ENCODE results near the gene ZNF653.
A peak's percentile ranks its signal among the peaks of the same experiment; 100 is the strongest.
"Not testable (repeated sequence)": the region's sequence is repeated elsewhere in the genome, so short reads cannot be mapped to it uniquely, and the experiment has no call there.

Gene ZNF653

DNA sequence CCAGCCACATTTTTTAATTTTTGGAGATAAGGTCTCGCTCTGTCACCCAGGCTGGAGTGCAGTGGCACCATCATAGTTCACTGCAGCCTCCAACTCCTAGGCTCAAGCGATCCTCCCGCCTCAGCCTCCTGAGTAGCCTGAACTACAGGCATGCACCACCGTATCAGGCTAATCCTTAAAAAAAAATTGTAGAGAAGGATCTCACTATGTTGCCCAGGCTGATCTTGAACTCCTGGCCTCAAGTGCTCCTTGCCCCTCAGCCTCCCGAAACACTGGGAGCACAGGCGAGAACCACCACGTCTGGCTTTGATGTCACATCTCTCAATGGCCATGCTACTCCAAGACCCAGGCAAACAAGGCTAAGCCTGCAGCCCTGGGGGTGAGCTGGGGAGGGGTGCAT is 49.0 kb downstream of the ZNF653 start:
- no peak for DNase-seq (ENCODE audit: low spot score)

DNA sequence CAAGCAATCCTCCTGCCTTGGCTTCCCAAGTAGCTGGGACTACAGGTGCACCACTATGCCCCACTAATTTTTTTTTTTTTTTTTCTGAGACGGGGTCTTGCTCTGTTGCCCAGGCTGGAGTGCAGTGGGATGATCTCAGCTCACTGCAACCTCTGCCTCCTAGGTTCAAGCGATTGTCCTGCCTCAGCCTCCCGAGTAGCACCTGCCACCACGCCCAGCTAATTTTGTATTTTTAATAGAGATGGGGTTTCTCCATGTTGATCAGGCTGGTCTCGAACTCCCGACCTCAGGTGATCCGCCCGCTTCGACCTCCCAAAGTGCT is 50.4 kb downstream of the ZNF653 start:
- DNase-seq (ENCODE audit: low spot score): not testable (repeated sequence)

DNA sequence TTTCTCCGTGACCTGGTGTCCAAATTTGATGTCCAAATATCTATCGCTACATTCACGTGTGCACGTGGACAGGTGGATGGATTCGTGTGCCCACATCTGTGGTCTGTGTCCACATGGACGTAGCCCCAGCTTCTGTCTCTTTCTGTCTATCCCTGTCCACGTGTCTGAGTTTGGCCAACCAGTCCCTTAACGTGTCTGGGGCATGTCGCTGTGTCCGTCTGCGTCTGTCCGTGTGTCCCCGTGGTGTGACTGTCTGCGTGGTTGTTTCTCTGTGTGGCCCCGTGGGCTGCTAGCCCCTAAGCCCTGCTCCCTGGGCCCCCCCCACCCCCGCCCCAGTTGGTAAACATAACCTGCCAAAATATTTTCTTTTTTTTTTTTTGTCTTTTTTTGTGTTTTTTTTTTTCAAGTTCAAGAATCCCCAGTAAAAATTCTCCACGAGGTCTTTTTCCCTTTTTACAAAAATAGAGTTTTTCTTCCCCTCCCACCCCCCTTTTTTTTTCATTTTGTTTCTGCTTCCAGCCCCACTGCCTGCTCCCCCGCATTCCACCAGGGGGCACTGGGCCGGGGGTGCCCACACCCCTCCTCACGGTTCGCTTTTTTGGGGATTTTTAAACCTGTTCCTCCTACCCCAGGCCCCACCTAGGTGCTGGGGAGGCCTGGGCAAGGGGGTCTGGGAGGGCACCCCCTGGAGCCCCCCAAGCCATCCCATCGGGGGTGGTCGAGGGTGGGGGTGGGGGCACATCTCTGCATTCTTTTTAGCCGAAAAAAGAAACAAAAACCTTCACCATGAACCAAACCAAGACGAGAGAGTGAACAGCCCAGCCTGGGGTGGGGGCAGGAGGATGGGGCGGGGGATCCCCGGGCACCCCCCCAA is 51.9 kb downstream of the ZNF653 start:
- no peak for DNase-seq (ENCODE audit: low spot score)

DNA sequence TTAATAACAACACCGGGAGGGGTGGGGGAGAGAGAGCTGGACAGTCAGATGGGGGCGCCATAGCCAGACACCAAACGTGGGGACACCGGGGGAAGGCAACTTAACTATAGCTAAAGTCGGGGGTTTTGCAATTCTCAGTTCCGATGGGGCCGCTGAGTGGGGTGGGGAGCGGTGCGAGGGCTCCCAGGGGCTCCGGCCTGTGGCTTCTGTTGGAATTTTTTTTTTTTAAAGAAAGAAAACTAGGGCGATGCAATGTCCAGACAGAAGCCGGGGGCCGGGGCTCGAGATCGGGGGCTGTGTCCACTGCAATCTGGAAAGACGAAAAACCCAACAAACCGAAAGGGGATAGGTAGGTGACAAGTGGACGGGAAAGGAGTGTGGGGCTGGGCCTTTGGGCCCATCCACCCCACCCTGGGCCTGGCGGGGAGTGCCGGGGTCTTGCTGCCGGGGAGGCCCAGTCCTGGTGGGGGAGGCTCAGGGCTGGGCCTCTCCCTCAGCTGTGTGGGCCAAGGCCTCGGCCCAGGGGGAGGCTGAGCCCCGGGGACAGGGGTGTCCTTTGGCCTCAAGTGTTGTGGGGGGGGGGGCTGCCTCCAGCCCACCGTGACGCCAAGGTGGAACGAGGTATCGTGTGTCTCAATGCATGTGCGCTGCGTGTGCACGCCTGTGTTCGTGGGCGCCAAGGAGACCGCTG is 52.9 kb downstream of the ZNF653 start:
- no peak for DNase-seq (ENCODE audit: low spot score)

DNA sequence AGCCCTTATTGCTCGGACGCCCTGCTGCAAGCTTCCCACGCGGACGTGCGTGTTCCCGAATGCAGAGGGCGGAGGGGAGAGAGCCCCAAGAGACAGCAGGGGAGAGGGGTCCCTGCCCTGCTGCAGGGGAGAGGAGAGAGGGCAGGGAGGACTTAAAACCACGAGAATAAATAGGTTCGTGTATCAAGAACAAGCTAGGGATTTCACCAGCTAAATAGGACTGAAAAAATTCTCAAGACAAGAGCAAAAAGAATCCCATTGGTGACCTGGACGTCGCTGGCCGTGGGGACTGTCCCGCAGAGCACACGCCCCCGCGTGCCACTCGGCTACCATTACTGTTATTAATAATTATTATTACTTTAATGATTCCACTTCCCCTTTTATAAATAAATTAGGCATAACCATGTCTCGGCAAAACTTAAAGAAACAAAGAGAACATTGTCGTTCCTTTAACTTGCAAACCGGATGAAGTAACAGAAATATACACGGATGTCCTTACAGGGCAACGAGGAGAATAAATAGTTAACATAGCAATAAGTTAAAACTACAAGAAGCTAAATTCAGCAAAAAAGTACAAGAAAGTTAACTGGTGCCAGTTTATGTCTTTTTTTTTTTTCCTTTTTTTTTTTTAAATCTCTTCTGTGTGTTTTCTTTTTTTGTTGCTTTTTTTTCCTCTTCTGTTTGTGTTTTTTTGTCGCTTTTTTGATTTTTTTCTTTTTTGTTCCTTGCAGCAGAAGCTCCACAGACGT is 53.6 kb downstream of the ZNF653 start:
- DNase-seq (ENCODE audit: low spot score): no peak

DNA sequence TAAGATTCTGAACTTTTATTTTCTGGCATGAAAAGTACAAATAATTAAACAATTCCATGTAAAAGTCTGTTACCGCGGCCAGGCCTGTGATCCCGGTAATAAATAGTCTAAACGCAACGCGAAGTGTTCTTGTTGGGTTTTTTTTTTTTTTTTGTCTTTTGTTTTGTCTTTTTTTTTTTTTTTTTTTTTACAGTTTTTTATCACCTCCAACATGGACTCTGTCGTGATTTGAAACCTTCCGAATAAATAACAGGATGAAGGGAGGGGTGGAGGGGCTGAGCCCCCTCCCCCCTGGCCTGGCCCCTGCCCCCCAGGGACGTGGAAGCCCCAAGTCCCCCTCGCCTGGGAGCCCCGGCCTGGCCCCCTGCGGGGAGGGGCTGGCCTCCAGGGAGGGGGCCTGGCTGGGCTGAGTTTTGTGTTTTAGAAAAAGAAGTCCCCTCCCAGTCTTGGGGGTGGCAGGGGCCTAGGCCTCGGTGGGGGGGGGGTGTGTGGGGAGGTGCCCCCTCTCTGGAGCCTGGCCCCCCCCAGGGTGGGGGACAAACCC is 54.2 kb downstream of the ZNF653 start:
- no peak for DNase-seq (ENCODE audit: low spot score)

DNA sequence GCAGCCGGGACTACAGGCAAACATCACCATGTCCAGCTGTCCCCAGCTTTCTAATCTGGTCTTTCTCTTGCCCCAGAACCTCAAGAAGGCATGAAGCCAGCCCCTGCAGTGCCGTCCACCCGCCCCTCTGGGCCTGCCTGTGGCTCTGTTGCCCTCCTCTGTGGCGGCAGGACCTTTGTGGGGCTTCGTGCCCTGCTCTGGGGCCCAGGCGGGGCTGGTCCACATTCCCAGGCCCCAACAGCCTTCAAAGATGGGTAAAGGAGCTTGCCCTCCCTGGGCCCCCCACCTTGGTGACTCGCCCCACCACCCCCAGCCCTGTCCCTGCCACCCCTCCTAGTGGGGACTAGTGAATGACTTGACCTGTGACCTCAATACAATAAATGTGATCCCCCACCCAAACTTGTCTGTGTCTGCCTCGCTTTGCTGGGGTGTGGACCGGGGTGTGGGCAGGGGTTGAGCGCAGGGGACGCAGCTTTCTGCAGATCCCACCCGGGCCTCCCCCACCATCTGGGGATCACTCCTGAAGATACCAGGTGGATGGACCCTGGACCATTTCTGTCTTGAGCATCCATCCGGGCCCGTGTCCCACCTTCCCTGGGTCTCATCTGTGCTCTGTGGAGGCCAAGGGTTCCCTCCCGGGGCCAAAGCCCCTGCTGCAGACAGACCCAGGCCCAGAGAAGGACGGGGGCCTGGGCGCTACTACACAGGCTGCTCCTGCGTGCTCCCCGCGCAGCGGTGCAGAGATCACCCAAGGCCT is 54.9 kb downstream of the ZNF653 start:
- DNase-seq (ENCODE audit: low spot score): no peak

DNA sequence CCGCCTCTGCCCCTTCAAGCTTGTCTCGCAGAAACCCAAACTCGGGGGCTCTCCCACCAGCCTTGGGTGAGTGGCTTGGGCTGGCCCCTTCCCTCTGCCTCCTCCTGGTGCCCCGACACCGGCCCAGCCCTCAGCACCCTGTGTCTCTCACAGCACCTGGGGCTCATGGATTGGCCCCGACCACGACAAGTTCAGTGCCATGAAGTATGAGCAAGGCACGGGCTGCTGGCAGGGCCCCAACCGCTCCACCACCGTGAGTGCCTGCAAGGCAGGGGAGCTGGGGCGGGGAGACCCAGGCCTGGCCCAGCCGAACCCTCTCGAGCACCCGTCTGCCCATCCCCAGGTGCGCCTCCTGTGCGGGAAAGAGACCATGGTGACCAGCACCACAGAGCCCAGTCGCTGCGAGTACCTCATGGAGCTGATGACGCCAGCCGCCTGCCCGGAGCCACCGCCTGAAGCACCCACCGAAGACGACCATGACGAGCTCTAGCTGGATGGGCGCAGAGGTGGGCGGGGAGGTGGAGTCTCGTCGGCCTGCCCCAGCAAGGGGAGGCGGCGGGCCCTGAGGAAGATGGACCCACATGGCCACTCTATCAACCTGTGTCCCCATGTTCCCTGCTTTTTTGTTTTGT is 56.6 kb downstream of the ZNF653 start:
- no peak for DNase-seq (ENCODE audit: low spot score)

DNA sequence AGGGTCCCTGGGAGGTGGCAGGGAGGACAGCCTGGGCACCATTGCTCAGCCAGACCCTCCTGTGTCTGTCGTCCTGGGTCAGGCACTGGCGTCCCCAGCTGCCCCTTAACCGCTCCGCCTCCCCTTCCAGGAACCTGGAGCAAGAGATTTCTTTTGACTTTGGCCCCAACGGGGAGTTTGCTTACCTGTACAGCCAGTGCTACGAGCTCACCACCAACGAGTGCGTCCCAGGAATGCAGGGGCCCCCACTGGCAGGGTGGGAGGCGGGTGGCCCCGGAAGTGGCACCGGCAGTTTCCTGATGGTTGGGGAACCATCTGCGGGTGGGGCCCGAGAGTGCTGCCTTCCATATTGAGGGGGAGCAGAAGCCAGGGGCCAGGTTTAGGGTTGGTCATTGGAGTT is 57.2 kb downstream of the ZNF653 start:
- no peak for DNase-seq (ENCODE audit: low spot score)

DNA sequence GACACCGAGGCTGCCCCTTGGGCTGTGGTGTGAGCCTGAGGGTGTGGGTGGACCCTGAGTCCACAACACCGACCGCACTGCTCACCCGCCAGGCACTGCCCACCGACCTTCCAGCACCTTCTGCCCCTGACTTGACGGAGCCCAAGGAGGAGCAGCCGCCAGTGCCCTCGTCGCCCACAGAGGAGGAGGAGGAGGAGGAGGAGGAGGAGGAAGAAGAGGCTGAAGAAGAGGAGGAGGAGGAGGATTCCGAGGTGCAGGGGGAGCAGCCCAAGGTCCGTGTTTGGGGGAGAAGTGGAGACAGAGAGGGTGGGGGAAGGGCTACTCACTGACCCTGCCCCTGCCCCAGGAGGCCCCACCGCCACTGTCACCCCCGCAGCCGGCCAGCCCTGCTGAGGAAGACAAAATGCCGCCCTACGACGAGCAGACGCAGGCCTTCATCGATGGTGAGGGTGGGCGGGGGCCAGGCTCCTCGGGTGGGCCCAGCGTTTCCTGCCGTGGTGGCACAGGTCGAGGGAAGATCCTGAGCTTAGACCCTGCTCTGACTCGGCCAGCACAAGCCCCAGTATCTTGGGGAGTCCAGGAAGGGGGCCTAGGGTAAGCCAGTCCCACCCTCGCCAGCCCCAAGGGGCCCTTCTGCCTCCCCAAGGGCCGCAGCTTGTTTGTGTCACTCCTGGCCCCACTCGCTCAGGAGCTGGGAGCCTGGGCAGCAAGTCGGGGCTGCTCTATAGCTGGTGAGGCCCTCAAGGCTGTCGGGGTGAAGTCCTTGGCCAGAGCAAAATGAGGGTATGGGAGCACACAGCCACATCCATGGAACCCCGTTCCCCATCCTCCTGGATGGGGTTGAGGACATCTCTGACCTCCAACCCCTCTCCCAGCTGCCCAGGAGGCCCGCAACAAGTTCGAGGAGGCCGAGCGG is 58.0 kb downstream of the ZNF653 start:
- DNase-seq (ENCODE audit: low spot score): no peak

DNA sequence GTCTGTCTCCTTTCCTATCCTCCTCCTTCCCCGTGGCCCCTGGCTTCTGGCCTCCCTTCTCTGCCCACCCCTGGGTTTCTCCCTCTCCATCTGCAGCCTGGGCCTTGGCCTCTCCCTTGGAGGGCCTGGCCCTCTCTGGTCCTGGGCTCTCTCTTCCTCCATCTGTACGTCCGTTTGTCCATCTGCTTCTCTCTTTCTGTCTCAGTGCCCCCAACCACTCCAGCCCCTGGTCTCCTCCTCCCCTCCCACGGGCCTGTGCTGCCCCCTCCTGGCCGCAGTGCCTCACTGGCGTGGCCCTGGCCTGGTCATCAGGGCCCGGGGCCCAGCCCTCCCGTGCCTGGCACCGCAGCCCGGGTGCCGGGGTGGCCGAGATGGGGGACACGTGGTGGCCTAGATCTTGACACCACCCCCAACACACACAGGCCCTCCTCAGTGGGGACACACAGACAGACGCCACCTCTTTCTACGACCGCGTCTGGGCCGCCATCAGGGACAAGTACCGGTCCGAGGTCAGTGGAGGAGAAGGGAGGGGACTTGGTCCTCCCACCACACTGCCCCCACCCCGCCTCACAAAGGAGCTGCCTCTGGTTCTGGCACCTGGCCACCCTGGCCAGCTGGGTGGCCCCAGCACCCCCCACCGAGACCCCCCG is 58.9 kb downstream of the ZNF653 start:
- DNase-seq (ENCODE audit: low spot score): no peak

DNA sequence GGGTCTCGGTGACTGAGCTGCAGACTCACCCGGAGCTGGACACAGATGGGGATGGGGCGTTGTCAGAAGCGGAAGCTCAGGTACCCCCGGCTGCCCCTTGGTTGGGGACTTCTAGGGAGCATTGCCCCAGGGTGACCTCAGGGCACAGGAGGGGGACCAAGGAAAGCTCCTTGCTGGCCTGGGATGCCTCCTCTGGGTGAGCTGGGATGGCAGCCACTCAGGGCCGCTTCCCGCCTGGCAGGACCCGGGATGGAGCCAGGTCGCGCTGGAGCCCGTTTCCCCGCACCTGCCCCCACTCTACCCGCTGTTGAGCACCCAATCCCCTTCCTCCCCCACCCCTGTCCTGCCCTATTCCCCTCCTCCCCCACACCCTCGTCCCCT is 59.4 kb downstream of the ZNF653 start:
- DNase-seq (ENCODE audit: low spot score): no peak

DNA sequence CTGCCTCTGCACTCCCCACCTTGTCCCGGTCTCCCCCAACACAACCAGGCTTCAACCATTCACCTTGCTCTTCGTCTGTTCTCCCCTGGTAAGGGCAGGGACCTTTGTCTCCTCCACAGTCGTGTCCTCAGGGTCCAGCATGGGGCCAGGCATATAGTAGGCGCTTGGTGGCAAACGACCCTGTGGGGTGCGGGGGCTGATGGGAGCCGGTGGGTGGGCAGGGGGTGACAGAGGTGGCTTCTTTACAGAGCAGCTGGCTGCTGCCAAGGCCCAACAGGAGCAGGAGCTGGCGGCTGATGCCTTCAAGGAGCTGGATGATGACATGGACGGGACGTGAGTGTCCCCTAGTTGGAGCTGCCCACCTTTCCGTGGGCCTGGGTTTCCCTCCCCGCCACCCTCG is 60.5 kb downstream of the ZNF653 start:
- no peak for DNase-seq (ENCODE audit: low spot score)

DNA sequence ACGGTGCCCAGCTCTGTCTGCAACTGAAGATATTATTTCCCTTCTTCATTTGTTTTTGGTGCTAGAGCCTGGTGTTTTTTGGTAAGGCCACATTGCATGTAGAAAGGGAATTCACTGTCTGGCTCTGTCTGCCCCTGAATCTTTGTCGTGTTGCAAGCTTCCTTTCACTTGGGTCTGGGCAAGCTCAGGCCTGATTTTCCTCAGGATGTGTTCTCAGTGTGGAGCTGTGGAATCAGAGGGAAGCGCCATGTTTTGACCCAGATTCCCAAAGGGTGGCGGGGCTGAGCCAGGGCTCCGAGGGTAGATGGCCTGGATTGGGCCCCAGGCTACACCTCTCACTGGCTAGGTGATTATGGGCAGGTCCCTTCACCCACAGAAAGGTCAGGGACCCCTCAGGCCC is 61.6 kb downstream of the ZNF653 start:
- DNase-seq (ENCODE audit: low spot score): no peak

DNA sequence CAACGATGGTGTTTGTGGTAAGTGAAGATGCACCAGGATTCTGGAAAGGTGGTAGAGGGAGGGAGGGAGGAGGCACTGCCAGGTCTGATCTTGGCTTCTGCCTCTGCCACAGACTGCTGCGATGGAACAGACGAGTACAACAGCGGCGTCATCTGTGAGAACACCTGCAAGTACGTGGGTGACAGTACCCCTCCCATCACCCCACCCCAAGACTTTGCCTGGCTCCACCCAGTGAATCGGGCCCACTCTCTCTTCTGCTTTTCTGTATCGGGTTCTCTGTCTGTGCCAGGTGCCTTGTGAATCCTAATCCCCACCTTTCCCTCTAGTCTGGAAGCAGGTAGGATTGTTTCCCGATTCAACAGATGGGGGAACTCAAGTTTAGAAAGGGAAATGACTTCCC is 67.7 kb downstream of the ZNF653 start:
- no peak for DNase-seq (ENCODE audit: low spot score)

DNA sequence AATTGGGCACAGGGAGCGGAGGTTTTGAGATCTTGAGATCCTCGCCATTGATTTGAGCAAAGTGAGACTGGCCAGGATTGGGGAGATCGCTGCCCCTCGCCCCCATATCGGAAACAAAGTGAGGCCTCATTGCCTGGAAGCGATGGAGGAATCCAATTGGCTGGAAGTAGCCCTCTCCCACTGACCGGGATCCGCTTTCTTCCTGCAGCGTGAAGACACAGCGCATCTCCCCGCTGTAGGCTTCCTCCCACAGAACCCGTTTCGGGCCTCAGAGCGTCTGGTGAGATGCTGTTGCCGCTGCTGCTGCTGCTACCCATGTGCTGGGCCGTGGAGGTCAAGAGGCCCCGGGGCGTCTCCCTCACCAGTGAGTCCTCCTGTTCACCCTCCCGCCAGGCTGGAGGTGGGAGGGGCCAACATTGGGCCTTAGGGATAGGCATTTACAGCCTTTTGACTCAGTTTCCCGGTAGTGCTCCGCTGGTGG is 69.8 kb downstream of the ZNF653 start:
- peak; percentile 19 for DNase-seq (ENCODE audit: low spot score)

DNA sequence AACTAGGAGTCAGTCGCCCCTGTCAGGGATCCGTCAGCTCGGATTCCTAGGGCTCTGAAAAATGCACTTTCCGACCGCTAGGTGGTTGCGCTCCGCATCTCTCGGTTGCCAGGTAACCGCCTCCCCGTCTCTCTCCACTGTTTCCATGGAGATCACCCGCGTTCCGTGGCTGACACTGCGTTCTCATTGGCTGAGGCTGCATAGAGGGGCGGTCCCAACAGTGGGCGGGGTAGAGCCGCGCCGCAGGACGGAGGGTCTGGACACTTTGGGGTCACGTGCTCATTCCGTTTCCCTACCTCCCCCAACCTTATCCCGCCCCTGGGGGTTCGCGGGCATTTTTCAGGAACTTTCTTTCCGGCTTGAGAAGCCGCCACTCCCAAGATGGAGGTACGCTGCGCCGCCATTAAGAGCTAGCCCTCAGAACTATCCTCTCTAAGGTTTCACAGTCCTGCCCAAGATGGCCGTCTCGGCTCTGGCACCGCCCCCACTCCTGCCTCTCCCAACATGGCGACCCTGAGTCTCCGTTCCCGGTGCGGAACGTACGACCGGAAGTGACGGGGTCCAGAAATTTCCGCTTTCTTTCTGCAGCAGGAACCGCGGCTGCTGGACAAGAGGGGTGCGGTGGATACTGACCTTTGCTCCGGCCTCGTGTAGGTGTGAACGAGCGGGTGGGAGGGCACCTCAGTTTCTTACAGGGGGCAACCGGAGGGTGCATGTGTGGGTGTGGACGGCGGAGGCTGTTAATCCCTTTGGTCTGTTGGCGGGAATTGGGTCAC is 70.4 kb downstream of the ZNF653 start, which contains the start of the genes ODAD3 and PRKCSH:
TSS of gene ODAD3 (minus strand) at position 65 of the 776 bp plus-strand sequence. CDS start 105 bp downstream, outside the sequence.
TSS of gene PRKCSH (plus strand) at position 579 of the 776 bp plus-strand sequence. CDS start 483 bp downstream, outside the sequence.
- DNase-seq (ENCODE audit: low spot score): peak; percentile 100

DNA sequence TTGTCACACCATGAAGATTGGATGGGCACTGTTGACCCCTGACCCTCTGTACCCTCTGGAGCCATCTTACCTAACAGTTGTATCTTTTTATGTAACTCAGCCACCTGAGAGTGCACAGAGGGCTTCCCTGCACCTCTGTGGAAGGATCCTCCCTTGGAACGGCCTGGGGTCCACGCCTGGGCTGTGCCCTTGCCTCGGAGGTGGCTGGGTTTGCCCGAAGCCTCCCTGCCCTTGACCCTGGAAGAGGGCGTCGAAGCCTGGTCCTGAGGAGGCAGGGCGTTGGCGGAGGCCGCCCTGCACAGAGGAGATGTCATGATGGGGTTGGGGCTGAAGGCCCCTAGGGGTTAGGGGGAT is 71.0 kb downstream of the ZNF653 start:
- DNase-seq (ENCODE audit: low spot score): no peak

DNA sequence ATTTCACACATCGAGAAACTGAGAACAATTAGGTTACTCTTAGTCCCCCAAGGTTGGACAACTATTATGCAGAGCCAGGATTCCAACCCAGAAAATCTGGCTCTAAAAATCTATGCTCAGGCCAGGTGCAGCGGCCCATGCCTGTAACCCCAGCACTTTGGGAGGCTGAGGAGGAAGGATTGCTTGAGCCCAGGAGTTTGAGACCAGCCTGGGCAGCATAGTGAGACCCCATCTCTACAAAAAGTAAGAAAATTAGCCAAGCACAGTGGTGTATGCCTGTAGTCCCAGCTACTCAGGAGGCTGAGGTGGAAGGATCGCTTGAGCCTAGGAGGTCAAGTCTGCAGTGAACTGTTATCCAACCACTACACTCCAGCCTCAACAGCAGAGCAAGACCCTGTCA is 72.1 kb downstream of the ZNF653 start:
- not testable (repeated sequence) for DNase-seq (ENCODE audit: low spot score)

Measured in activated CD4-positive, alpha-beta T cell treated with anti-CD3 and anti-CD28 coated beads, Interleukin-2, Interleukin-4, amounts not matched to agents 100 ng/mL and 50 ng/mL, durations not matched to agents 16 hours and 8 hours (primary cell).